Activated CD8-positive, alpha-beta memory T cell treated with anti-CD3 and anti-CD28 coated beads for 4 hours (primary cell): ENCODE data around the gene LCP1.

Experiments
- DNase-seq, 2 donors: peaks; one replicate each; pipeline ENCODE4 v3.0.0-alpha.2; 2020; ENCODE audit warnings: low read depth in 2 of 2

Gene LCP1

GRCh38 chr13:46101002-46101401 is 81.0 kb downstream of the LCP1 start:
- no peak for DNase-seq

- DNase-seq: no peak
These were observed 81.7 kb downstream of the LCP1 start for GRCh38 chr13:46100191-46100815.

- no peak for DNase-seq
These were observed 84.3 kb downstream of the LCP1 start for GRCh38 chr13:46097663-46098062.

GRCh38 chr13:46097015-46097414 is 85.0 kb downstream of the LCP1 start:
- DNase-seq: no peak

- DNase-seq: no peak
These were observed 87.5 kb downstream of the LCP1 start for GRCh38 chr13:46094478-46094877.

- DNase-seq: no peak
These were observed 93.0 kb downstream of the LCP1 start for GRCh38 chr13:46088821-46089562.

- no peak for DNase-seq
These were observed 94.5 kb downstream of the LCP1 start for GRCh38 chr13:46087481-46087880.

- DNase-seq: no peak
These were observed 95.0 kb downstream of the LCP1 start for GRCh38 chr13:46086985-46087384.

GRCh38 chr13:46086421-46086922 is 95.5 kb downstream of the LCP1 start:
- no peak for DNase-seq

- DNase-seq: no peak
These were observed 96.2 kb downstream of the LCP1 start for GRCh38 chr13:46085737-46086136.

GRCh38 chr13:46082324-46082723 is 99.7 kb downstream of the LCP1 start:
- DNase-seq: no peak

- DNase-seq: no peak
These were observed 102.2 kb downstream of the LCP1 start for GRCh38 chr13:46079770-46080169.

GRCh38 chr13:46077265-46077664 is 104.7 kb downstream of the LCP1 start:
- no peak for DNase-seq

GRCh38 chr13:46076827-46077226 is 105.2 kb downstream of the LCP1 start:
- DNase-seq: no peak
